HG03280 (cell line): ENCODE results near the gene FOXD4L6.
"Not testable (repeated sequence)": the region's sequence is repeated elsewhere in the genome, so short reads cannot be mapped to it uniquely, and the experiment has no call there.

Experiments used
- ATAC-seq: cut with Tn5 transposase; IDR thresholded peaks from one replicate; pipeline ENCODE4 v1.9.1; 2021; ENCODE audit warnings: mild to moderate bottlenecking, moderate library complexity; ENCODE audit not compliant: unreplicated experiment

The FOXD4L6 gene

DNA sequence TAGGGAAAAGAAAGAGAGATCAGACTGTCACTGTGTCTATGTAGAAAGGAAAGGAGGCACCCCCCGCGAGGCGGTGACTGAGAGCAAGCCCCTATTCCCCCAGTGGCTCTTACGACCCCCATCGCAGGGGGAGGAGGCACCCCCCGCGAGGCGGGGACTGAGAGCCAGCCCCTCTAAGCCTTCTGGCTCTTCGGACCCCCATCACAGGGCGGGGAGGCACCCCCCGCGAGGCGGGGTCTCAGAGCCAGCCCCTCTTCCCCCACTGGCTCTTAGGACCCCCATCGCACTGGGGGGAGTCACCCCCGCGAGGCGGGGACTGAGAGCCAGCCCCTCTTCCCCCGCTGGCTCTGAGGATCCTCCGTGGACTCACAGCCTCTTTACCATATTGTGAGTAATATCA, 23.9 kb downstream of the FOXD4L6 start:
- not testable (repeated sequence) for ATAC-seq

DNA sequence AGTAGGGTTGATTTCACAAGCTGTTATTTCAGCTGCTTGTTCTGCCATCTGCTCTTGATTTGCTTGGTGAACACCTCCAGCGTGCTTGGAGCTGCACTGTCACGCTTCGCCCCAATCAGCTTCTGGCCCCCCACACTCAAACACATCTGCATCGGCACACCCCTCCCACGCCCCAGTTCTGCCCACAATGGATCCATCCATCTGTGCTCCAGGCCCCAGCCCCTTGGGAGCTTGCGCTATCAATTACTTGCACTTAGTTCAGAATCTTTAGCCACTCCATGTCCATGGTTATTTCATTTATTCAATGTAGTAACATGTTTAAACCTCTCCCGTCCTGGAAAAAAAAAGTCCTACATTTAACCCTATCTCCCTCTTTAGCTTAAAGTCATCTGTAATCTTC, 28.0 kb downstream of the FOXD4L6 start:
- ATAC-seq: not testable (repeated sequence)

DNA sequence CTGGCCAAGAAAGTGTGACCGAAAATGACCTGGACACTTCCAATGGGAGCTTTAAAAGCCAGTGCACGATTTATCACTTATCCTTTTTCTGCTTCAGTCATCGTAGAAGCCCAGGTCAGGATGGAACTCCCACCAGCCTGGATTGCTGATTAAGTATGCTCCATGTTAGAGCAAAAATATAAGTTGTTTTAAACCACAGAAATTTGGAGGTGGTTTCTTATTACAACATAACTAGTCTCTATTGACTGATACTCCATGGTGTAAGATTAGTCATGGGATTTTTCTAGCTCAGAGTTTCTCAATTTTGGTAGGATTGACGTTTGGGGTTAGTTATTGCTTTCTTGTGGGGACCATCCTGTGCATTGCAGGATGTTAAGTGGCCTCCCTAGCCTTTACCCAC, 29.7 kb downstream of the FOXD4L6 start:
- ATAC-seq: not testable (repeated sequence)

- ATAC-seq: not testable (repeated sequence)
Measured at GRCh38 chr9:41095060-41095459, 33.4 kb downstream of the FOXD4L6 start.

GRCh38 chr9:41094010-41094773, 34.3 kb downstream of the FOXD4L6 start:
- not testable (repeated sequence) for ATAC-seq

GRCh38 chr9:41090922-41091321, 37.6 kb downstream of the FOXD4L6 start:
- ATAC-seq: not testable (repeated sequence)

DNA sequence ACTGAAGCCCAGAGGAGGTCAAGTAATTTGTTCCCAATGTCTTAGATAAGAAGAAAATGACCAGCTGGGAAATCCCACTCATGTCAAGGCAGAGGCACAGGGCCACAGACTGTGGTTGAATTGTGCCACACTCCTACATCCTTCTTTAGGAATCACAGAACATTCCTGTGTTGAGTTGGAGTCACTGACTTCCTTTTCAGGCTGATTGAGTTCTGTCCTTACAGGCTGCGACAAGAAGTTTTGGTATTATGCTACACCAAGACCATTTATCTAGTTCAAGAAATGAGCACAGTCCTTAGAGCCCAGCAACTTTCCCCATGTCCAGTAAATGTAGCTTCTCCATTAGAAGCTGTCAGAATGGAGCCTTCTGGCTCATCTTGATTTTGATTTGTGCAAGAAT, 38.1 kb downstream of the FOXD4L6 start:
- not testable (repeated sequence) for ATAC-seq

DNA sequence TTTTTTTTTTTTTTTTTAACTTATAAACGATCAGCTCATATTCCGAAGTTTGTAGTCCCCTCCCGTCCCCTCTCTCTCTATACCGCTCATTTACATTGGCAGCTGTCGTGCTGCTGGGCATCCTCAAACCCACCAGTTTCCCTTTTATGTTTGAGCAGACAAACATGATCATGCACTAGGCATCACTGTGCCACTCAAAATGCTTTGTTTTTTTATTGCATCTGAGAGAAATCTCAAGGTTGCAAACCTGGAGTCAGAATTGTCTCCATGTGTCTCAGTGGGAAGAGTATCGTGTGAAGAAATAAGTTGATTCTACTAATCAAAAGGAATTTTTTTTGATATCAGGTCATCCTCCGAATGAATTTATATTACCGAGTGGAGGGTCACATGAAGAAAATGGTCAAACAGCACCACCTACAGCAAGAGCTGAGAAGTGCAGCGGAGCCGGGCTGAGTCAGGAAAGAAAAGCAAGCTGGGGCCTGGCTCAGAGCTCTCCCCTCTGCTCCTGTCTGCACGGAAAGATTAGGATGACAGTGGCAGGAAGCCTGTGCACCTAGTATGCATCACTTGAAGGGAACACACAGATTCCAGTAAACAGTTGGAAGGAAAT, 39.9 kb downstream of the FOXD4L6 start:
- ATAC-seq: peak; percentile 73

DNA sequence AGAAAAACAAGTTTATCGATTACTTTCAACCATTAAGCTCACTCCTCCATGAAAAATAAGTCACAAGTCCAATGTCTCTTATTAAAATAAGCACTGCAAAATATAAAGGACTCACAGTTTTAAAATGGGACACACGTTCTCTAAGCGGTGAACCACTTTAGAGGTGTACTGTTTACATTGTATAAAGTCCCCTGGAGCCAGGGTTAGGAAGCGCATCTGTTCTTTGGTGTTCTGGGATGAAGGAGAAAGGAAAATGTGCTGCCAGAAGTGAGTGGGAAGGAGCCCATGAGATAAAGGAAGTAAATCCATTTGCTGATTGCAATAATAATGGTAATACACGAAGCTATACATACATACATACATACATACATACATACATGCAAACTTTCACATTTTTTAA, 40.6 kb downstream of the FOXD4L6 start:
- ATAC-seq: not testable (repeated sequence)

DNA sequence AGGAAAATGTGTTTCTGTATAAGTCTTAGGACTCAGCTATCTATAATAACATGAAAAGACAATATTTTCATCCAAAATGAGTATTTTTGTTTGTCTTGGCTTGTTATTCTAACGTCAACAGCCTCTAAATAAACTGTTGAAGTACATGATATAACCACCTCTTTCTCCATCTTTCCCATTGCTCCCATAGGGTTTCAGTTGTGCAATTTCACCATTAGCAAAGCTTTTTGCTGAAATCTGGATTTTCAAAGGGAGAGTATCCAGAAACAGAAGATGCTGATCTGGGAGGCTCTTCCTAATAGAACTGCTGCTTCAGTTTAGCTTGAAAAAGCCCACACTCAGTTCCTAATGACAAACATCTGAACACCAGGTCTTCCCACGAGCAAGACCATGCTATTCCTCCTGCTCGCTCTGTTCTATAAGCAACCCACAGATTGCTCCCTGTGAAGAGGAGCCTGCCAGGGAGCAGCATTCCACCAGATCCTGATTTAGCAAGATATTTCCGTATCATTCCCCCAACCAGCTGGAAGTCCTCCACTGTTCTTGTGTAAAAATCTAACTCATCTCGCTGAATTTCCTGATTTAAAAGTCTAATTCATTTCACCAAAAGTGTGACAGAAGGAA, 41.2 kb downstream of the FOXD4L6 start:
- not testable (repeated sequence) for ATAC-seq

DNA sequence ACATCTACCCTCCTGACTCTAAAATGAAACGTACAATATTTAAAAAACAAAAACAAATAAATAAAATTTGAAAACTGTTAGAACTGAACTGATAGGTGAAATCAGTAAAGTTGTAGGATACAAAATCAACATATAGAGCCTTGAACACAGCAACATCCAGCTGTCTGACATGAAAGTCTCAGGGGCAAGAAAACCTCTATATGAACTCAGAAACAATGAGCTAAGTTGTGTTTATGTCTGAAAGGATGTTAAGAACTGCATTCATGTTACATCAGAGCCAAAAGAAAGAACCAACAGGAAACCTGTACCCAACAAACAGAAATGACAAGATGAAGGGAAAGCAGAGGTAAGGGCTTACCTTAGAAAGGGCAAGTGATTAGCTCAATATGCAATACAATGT, 41.8 kb downstream of the FOXD4L6 start:
- ATAC-seq: not testable (repeated sequence)

DNA sequence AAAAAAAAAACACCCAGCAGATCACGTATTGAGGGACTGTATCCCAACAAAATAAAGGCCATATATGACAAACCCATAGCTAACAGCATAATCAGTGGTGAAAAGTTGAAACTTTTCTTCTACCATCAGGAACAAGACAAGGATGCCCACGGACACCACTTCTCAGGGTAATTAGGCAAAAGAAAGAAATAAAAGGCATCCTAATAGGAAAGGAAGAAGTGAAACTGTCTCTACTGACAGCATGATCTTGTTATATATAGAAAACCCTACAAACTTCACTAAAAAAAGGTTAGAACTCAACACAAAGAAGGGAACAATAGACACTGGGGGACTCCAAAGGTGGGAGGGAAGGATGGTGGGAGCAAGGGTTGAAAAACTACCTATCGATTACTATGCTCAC, 42.3 kb downstream of the FOXD4L6 start:
- not testable (repeated sequence) for ATAC-seq

DNA sequence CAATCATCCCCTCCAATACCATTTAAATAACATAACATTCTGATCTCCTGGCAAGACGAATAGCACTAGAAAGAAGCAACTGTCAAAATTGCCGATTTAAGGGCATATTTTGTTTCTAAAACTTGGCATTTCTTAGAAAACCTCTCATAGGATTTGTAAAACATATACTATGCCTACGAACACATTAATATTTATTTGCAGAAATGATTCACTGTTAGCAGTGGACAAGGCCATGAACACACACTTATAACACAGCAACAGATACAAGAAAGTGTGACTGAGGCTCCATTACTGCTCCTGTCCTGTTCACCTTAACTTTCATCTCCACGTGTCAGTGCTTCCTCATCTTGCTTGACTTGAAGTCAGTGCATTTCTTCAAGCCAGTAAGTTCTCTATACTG, 46.1 kb downstream of the FOXD4L6 start:
- ATAC-seq: not testable (repeated sequence)

GRCh38 chr9:41079464-41079863, 49.0 kb downstream of the FOXD4L6 start:
- ATAC-seq: not testable (repeated sequence)

DNA sequence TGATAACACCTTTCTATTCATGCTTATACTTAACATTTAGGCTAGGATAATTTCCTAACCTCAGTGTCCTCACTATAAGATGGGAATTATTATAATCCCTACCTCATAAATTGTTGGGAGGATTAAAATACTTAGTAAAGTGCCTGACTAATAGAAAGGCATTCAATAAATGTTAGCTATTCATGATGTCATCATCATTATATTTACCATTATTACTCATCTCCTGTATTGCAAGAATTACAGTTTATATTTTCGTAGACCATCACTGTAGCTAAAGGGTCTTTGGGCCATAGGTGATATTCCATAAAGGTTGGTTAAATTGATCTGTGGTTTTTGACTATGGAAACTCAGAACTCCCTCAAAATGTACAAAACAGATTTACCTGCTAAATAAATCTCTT, 50.9 kb downstream of the FOXD4L6 start:
- not testable (repeated sequence) for ATAC-seq
